Measurements from ENCODE around the gene RGS9. TPM values are rescaled to one million over a fixed set of nuclear protein-coding genes. Genes with fewer than 3 reads are reported as not detected.
"Not testable (repeated sequence)": the region's sequence is repeated elsewhere in the genome, so short reads cannot be mapped to it uniquely, and the experiment has no call there.

The RGS9 gene
- polyA plus RNA-seq, 2 of the 4 experiments (the other 2 are of a cell fraction): 6.9 to 14.3 TPM

GRCh38 chr17:65109990-65110680 lies 27.0 kb upstream of the RGS9 start:
- CTCF ChIA-PET: interaction anchor here (1.1 to 2.9 kb wide), 3 partner anchors 10 to 47 kb away, joined by 3 to 13 read pairs (median 9); partner anchors contain the start of gene RGS9
- ATAC-seq (no peak), DNase-seq (ENCODE audit: low read depth in 1 of 2, low spot score in 1 of 2) (no peak), FAIRE-seq (no peak)
- Histone ChIP-seq H3K4me3 (no peak overlapping the region), H3K4me1 (peaks cover 12% of the 10 kb centered on the region), H3K4me2 (no peak overlapping the region), H3K9me3 (no peaks in the 10 kb centered on the region), H3K27ac (no peak overlapping the region)
- WGBS (ENCODE audit: missing lambda C conversion rate): 53% methylated on average over 2 of the region's 2 CpGs
- TF ChIP-seq RNF2 (IDR thresholded peaks at IDR 0.05; ENCODE audit: borderline replicate concordance, low read depth) (no peak), RARB (CRISPR knock-in tag; IDR thresholded peaks at IDR 0.05) (no peak), EHF (CRISPR knock-in tag; IDR thresholded peaks at IDR 0.05) (no peak), EHMT2 (IDR thresholded peaks at IDR 0.05; ENCODE audit: low read depth) (no peak), CHD4 (IDR thresholded peaks at IDR 0.05; ENCODE audit: borderline replicate concordance) (no peak), NPAS2 (CRISPR knock-in tag; IDR thresholded peaks at IDR 0.05; ENCODE audit: borderline replicate concordance) (no peak)
- POLR2A ChIA-PET: no interaction called here

DNA sequence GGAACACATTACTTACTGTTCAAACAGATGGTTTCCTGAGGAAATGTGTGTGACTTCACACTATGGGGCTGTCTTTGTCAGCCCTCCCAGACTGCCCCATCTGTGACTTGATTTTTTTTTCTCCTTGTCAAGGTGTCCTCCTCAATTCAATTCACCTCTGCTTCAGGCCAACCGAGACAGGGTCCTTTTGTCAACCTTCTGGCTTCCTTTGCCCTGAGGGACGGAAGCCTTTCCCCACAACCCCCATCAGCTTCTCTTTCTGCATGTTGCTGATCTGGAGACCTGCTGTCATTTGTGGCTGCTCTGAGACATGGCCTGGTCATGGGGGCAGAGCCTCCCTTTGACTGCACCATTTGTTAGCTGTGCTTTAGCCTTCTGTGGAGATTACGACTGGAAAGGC lies 21.3 kb upstream of the RGS9 start:
- ATAC-seq: no peak
- FAIRE-seq: no peak
- 54% methylated on average over 3 of the region's 3 CpGs for WGBS (ENCODE audit: missing lambda C conversion rate)
- TF ChIP-seq FOSB (CRISPR knock-in tag; IDR thresholded peaks at IDR 0.05) (no peak), SREBF2 (IDR thresholded peaks at IDR 0.05) (no peak), FOXS1 (CRISPR knock-in tag; IDR thresholded peaks at IDR 0.05) (no peak), RCOR1 (IDR thresholded peaks at IDR 0.05; ENCODE audit: low read depth, low read length) (no peak), KDM5A (IDR thresholded peaks at IDR 0.05) (no peak), ESRRA (IDR thresholded peaks at IDR 0.05; ENCODE audit: borderline replicate concordance, low read length) (no peak), HOXA7 (CRISPR knock-in tag; IDR thresholded peaks at IDR 0.05) (no peak), FOSL2 (IDR thresholded peaks at IDR 0.05) (no peak), FOSL2 (CRISPR knock-in tag; IDR thresholded peaks at IDR 0.05) (no peak), PBX3 (IDR thresholded peaks at IDR 0.05) (no peak), JUN (IDR thresholded peaks at IDR 0.05) (no peak), CBX8 (IDR thresholded peaks at IDR 0.05) (no peak), NPAS2 (CRISPR knock-in tag; IDR thresholded peaks at IDR 0.05; ENCODE audit: borderline replicate concordance) (no peak), BCL3 (IDR thresholded peaks at IDR 0.05) (no peak), MYC (IDR thresholded peaks at IDR 0.05; ENCODE audit: borderline replicate concordance, low read length) (no peak), EHMT2 (IDR thresholded peaks at IDR 0.05; ENCODE audit: low read depth) (no peak)
- TF ChIP-seq, protein P1, sequence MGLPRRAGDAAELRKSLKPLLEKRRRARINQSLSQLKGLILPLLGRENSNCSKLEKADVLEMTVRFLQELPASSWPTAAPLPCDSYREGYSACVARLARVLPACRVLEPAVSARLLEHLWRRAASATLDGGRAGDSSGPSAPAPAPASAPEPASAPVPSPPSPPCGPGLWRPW (IDR thresholded peaks at IDR 0.05): no peak
- TF ChIP-seq, protein P2, sequence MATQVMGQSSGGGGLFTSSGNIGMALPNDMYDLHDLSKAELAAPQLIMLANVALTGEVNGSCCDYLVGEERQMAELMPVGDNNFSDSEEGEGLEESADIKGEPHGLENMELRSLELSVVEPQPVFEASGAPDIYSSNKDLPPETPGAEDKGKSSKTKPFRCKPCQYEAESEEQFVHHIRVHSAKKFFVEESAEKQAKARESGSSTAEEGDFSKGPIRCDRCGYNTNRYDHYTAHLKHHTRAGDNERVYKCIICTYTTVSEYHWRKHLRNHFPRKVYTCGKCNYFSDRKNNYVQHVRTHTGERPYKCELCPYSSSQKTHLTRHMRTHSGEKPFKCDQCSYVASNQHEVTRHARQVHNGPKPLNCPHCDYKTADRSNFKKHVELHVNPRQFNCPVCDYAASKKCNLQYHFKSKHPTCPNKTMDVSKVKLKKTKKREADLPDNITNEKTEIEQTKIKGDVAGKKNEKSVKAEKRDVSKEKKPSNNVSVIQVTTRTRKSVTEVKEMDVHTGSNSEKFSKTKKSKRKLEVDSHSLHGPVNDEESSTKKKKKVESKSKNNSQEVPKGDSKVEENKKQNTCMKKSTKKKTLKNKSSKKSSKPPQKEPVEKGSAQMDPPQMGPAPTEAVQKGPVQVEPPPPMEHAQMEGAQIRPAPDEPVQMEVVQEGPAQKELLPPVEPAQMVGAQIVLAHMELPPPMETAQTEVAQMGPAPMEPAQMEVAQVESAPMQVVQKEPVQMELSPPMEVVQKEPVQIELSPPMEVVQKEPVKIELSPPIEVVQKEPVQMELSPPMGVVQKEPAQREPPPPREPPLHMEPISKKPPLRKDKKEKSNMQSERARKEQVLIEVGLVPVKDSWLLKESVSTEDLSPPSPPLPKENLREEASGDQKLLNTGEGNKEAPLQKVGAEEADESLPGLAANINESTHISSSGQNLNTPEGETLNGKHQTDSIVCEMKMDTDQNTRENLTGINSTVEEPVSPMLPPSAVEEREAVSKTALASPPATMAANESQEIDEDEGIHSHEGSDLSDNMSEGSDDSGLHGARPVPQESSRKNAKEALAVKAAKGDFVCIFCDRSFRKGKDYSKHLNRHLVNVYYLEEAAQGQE (IDR thresholded peaks at IDR 0.05): no peak
- TF ChIP-seq, protein P3, sequence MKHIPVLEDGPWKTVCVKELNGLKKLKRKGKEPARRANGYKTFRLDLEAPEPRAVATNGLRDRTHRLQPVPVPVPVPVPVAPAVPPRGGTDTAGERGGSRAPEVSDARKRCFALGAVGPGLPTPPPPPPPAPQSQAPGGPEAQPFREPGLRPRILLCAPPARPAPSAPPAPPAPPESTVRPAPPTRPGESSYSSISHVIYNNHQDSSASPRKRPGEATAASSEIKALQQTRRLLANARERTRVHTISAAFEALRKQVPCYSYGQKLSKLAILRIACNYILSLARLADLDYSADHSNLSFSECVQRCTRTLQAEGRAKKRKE (CRISPR knock-in tag; IDR thresholded peaks at IDR 0.05; ENCODE audit: low read depth): no peak
- TF ChIP-seq, protein P4, sequence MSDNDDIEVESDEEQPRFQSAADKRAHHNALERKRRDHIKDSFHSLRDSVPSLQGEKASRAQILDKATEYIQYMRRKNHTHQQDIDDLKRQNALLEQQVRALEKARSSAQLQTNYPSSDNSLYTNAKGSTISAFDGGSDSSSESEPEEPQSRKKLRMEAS (IDR thresholded peaks at IDR 0.05): no peak
- CTCF ChIA-PET: interaction anchor here (1.4 to 5.2 kb wide), 2 partner anchors 15 to 21 kb away, joined by 8 to 30 read pairs; partner anchors contain the start of gene RGS9
- no peak overlapping the region for H3K4me3 ChIP-seq
- no peak overlapping the region for H3K4me2 ChIP-seq
- no peaks in the 10 kb centered on the region for H3K9me3 ChIP-seq
- POLR2A ChIA-PET: no interaction called here
- H3K4me1 ChIP-seq: no peaks in the 10 kb centered on the region
- no peak overlapping the region for H3K27ac ChIP-seq
- no peak for DNase-seq (ENCODE audit: low read depth in 1 of 2, low spot score in 1 of 2)

DNA sequence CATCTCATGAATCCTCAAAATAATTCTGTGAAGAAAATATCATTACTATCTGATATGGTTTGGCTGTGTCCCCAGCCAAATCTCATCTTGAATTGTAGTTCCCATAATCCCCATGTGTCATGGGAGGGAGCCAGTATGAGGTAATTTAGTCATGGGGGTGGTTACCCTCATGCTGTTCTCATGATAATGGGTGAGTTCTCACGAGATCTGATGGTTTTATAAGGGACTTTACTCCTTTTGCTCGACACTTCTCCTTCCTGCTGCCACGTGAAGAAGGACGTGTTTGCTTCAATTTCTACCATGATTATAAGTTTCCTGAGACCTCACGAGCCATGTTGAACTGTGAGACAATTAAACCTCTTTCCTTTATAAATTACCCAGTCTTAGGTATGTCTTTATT lies 20.7 kb upstream of the RGS9 start:
- H3K27ac ChIP-seq; H3K4me2 ChIP-seq; POLR2A ChIA-PET; H3K9me3 ChIP-seq; FAIRE-seq; ATAC-seq; H3K4me1 ChIP-seq; H3K4me3 ChIP-seq; DNase-seq (ENCODE audit: low read depth in 1 of 2, low spot score in 1 of 2): not testable (repeated sequence)
- CTCF ChIA-PET: interaction anchor here (1.1 to 5.2 kb wide), 5 partner anchors 9 to 69 kb away, joined by 3 to 30 read pairs (median 7); partner anchors contain the start of gene RGS9
- WGBS (ENCODE audit: missing lambda C conversion rate): 33% methylated on average over 5 of the region's 5 CpGs

Measured in A549 (cell line).